ENCODE measurements around the gene TPPP2.

TPPP2 gene

DNA sequence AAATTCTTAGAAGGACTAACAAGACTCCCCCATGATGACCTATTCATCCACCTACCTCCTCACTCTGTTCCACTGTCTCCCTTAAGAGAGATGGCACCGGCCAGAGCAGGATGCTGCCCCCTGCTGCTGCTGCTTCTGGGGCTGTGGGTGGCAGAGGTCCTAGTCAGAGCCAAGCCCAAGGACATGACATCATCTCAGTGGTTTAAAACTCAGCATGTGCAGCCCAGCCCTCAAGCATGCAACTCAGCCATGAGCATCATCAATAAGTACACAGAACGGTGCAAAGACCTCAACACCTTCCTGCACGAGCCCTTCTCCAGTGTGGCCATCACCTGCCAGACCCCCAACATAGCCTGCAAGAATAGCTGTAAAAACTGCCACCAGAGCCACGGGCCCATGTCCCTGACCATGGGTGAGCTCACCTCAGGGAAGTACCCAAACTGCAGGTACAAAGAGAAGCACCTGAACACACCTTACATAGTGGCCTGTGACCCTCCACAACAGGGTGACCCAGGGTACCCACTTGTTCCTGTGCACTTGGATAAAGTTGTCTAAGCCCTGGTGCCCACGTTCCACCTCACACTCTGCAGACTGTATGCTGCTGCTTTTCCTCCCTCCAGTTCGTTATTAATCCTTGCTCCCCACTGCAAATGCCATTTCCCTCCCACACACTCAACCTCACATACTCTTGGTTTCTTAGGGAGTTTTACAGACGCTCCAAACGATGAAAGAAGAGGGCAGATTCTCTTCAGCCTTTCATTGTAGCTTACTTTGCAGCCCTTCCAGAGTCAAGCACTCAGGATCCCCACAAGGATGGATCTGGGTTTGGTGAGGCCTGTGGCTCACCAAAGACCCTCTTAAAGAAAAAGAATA is 28.0 kb downstream of the TPPP2 start, which contains the start of gene RNASE8:
TSS of gene RNASE8 (plus strand) at position 20 of the 873 bp plus-strand sequence. CDS start at position 91, 71 bp downstream.
- no peak within 1 kb of the TSS for H3K27ac ChIP-seq (ENCODE audit: extremely low read depth, low read depth, low read length)
- POLR2A ChIA-PET = interaction anchor here (0.6 kb wide), 1 partner anchor 13 kb away, joined by 3 read pairs; no protein-coding TSS in a partner anchor
- H3K4me1 ChIP-seq (ENCODE audit: control insufficient read depth, insufficient read depth, low read length) = no peaks in the 10 kb centered on the region; the same call in 1 of the 2 replicates
- CTCF ChIA-PET = interaction anchor here (0.5 to 1.8 kb wide), 7 partner anchors 12 to 746 kb away, joined by 3 to 6 read pairs (median 4); partner anchors contain the start of gene ARHGEF40
- no peaks in the 10 kb centered on the region for H3K9me3 ChIP-seq (ENCODE audit: control insufficient read depth, insufficient read depth, low read depth, low read length)
- TF ChIP-seq ZFHX2 (tag by site-specific recombination; conservative IDR thresholded peaks at IDR 0.05) (peak; percentile 35; the same call in 1 of the 2 replicates), ZNF629 (tag by site-specific recombination; IDR thresholded peaks at IDR 0.05) (0 out of 2 replicates have a peak, but pooled peaks have one; percentile 20), ZNF530 (tag by site-specific recombination; IDR thresholded peaks at IDR 0.05; ENCODE audit: low read depth) (no peak), ZIC2 (tag by site-specific recombination; IDR thresholded peaks at IDR 0.05) (peak; percentile 38; the same call in 1 of the 2 replicates), ZBTB17 (tag by site-specific recombination; IDR thresholded peaks at IDR 0.05) (peak; percentile 37; the same call in 1 of the 2 replicates), ZNF677 (tag by site-specific recombination; IDR thresholded peaks at IDR 0.05) (no peak)
- TF ChIP-seq, protein P1, sequence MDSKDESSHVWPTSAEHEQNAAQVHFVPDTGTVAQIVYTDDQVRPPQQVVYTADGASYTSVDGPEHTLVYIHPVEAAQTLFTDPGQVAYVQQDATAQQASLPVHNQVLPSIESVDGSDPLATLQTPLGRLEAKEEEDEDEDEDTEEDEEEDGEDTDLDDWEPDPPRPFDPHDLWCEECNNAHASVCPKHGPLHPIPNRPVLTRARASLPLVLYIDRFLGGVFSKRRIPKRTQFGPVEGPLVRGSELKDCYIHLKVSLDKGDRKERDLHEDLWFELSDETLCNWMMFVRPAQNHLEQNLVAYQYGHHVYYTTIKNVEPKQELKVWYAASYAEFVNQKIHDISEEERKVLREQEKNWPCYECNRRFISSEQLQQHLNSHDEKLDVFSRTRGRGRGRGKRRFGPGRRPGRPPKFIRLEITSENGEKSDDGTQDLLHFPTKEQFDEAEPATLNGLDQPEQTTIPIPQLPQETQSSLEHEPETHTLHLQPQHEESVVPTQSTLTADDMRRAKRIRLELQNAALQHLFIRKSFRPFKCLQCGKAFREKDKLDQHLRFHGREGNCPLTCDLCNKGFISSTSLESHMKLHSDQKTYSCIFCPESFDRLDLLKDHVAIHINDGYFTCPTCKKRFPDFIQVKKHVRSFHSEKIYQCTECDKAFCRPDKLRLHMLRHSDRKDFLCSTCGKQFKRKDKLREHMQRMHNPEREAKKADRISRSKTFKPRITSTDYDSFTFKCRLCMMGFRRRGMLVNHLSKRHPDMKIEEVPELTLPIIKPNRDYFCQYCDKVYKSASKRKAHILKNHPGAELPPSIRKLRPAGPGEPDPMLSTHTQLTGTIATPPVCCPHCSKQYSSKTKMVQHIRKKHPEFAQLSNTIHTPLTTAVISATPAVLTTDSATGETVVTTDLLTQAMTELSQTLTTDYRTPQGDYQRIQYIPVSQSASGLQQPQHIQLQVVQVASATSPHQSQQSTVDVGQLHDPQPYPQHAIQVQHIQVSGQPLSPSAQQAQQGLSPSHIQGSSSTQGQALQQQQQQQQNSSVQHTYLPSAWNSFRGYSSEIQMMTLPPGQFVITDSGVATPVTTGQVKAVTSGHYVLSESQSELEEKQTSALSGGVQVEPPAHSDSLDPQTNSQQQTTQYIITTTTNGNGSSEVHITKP (tag by site-specific recombination; IDR thresholded peaks at IDR 0.05) = peak; percentile 35; the same call in 1 of the 2 replicates
- TF ChIP-seq, protein P2, sequence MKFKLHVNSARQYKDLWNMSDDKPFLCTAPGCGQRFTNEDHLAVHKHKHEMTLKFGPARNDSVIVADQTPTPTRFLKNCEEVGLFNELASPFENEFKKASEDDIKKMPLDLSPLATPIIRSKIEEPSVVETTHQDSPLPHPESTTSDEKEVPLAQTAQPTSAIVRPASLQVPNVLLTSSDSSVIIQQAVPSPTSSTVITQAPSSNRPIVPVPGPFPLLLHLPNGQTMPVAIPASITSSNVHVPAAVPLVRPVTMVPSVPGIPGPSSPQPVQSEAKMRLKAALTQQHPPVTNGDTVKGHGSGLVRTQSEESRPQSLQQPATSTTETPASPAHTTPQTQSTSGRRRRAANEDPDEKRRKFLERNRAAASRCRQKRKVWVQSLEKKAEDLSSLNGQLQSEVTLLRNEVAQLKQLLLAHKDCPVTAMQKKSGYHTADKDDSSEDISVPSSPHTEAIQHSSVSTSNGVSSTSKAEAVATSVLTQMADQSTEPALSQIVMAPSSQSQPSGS (tag by site-specific recombination; IDR thresholded peaks at IDR 0.05; ENCODE audit: low read depth) = peak; percentile 70
- H3K4me3 ChIP-seq (ENCODE audit: low read depth, low read length) = no peak within 1 kb of the TSS
- no peaks in the 10 kb centered on the region for H3K36me3 ChIP-seq (ENCODE audit: control insufficient read depth in 2 of 2, insufficient read depth in 1 of 2, low read length in 2 of 2)

DNA sequence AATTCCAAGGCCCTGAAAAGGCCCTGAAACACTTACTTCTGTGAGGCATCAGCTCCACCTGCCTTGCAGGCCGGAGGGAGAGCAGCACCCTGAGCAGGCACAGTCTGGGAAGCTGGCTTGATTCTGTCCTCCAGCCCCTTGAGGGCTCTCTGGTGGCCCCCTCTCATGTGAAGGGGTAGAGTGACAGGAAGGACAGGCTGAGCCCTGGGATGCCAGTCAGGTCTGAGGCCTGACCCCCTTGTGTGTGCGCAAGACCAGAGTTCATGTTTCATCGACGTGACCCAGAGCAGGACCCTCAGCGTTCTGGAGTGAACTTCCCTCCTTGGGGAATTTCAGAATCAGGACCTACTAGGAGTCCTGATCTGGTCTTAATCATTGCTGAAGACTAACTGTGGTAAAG is 28.9 kb downstream of the TPPP2 start:
- Histone ChIP-seq H3K4me3 (ENCODE audit: low read depth, low read length) (no peak overlapping the region), H3K4me1 (ENCODE audit: control insufficient read depth, insufficient read depth, low read length) (no peaks in the 10 kb centered on the region; the same call in 1 of the 2 replicates), H3K27ac (ENCODE audit: extremely low read depth, low read depth, low read length) (no peak overlapping the region), H3K36me3 (ENCODE audit: control insufficient read depth in 2 of 2, insufficient read depth in 1 of 2, low read length in 2 of 2) (no peaks in the 10 kb centered on the region), H3K9me3 (ENCODE audit: control insufficient read depth, insufficient read depth, low read depth, low read length) (no peaks in the 10 kb centered on the region)
- CTCF ChIA-PET = interaction anchor here (0.8 to 1.8 kb wide), 6 partner anchors 18 to 201 kb away, joined by 3 to 7 read pairs (median 5); no protein-coding TSS in a partner anchor
- POLR2A ChIA-PET = no interaction called here
- TF ChIP-seq, protein P3, sequence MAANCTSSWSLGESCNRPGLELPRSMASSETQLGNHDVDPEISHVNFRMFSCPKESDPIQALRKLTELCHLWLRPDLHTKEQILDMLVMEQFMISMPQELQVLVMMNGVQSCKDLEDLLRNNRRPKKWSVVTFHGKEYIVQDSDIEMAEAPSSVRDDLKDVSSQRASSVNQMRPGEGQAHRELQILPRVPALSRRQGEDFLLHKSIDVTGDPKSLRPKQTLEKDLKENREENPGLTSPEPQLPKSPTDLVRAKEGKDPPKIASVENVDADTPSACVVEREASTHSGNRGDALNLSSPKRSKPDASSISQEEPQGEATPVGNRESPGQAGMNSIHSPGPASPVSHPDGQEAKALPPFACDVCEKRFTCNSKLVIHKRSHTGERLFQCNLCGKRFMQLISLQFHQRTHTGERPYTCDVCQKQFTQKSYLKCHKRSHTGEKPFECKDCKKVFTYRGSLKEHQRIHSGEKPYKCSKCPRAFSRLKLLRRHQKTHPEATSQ (tag by site-specific recombination; IDR thresholded peaks at IDR 0.05) = no peak
- TF ChIP-seq ZNF146 (tag by site-specific recombination; IDR thresholded peaks at IDR 0.05) (no peak), ZNF624 (tag by site-specific recombination; IDR thresholded peaks at IDR 0.05) (no peak), ZNF394 (tag by site-specific recombination; IDR thresholded peaks at IDR 0.05; ENCODE audit: borderline replicate concordance) (no peak), ZNF76 (tag by site-specific recombination; IDR thresholded peaks at IDR 0.05; ENCODE audit: borderline replicate concordance, low read depth) (no peak), ZNF660 (tag by site-specific recombination; IDR thresholded peaks at IDR 0.05) (no peak), ZNF843 (tag by site-specific recombination; IDR thresholded peaks at IDR 0.05) (no peak), ZNF184 (tag by site-specific recombination; IDR thresholded peaks at IDR 0.05) (no peak), ZNF747 (tag by site-specific recombination; IDR thresholded peaks at IDR 0.05) (no peak), HOXC10 (CRISPR knock-in tag; IDR thresholded peaks at IDR 0.05) (no peak), WT1 (tag by site-specific recombination; IDR thresholded peaks at IDR 0.05) (no peak), TCF7L2 (IDR thresholded peaks at IDR 0.05; ENCODE audit: borderline replicate concordance, low read depth, low read length) (no peak), ZNF416 (tag by site-specific recombination; IDR thresholded peaks at IDR 0.05) (no peak)
- TF ChIP-seq, protein P4, sequence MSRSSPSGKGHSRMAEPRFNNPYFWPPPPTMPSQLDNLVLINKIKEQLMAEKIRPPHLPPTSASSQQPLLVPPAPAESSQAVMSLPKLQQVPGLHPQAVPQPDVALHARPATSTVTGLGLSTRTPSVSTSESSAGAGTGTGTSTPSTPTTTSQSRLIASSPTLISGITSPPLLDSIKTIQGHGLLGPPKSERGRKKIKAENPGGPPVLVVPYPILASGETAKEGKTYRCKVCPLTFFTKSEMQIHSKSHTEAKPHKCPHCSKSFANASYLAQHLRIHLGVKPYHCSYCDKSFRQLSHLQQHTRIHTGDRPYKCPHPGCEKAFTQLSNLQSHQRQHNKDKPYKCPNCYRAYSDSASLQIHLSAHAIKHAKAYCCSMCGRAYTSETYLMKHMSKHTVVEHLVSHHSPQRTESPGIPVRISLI (tag by site-specific recombination; IDR thresholded peaks at IDR 0.05) = no peak
- TF ChIP-seq, protein P5, sequence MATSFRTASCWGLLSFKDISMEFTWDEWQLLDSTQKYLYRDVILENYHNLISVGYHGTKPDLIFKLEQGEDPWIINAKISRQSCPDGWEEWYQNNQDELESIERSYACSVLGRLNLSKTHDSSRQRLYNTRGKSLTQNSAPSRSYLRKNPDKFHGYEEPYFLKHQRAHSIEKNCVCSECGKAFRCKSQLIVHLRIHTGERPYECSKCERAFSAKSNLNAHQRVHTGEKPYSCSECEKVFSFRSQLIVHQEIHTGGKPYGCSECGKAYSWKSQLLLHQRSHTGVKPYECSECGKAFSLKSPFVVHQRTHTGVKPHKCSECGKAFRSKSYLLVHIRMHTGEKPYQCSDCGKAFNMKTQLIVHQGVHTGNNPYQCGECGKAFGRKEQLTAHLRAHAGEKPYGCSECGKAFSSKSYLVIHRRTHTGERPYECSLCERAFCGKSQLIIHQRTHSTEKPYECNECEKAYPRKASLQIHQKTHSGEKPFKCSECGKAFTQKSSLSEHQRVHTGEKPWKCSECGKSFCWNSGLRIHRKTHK (tag by site-specific recombination; IDR thresholded peaks at IDR 0.05) = no peak
